Type B pancreatic cell (in vitro differentiated cells): Measurements from ENCODE around the gene THOC3. TPM values are rescaled to one million over a fixed set of nuclear protein-coding genes. Genes with fewer than 3 reads are reported as not detected.
"Not testable (repeated sequence)": the region's sequence is repeated elsewhere in the genome, so short reads cannot be mapped to it uniquely, and the experiment has no call there.

Experiments used
- DNase-seq: peaks from one replicate; pipeline ENCODE4 v3.0.0; 2021; ENCODE audit warnings: mixed read lengths; ENCODE audit not compliant: unreplicated experiment; ENCODE audit errors: extremely low spot score
- H3K27ac Mint-ChIP-seq: 2 replicates; pipeline ENCODE4 v1.8.0; 2021; ENCODE audit warnings: mild to moderate bottlenecking, mixed read lengths
- H3K27me3 Mint-ChIP-seq: 2 replicates; pipeline ENCODE4 v1.8.0; 2021; ENCODE audit warnings: mixed read lengths
- H3K36me3 Mint-ChIP-seq: 2 replicates; pipeline ENCODE4 v1.8.0; 2021; ENCODE audit warnings: mixed read lengths
- H3K4me1 Mint-ChIP-seq: one replicate; pipeline ENCODE4 v1.8.0; 2021; ENCODE audit warnings: mixed read lengths; ENCODE audit not compliant: unreplicated experiment
- H3K4me3 Mint-ChIP-seq: 2 replicates; pipeline ENCODE4 v1.8.0; 2021; ENCODE audit warnings: mild to moderate bottlenecking, mixed read lengths
- H3K9me3 Mint-ChIP-seq: 2 replicates; pipeline ENCODE4 v1.8.0; 2021; ENCODE audit warnings: mixed read lengths
- CTCF ChIP-seq: fragments of 200-600 bp; sonication (generic); conservative IDR thresholded peaks from 2 replicates; pipeline ENCODE4 v1.5.0; 2021; ENCODE audit warnings: antibody characterized with exemption, mild to moderate bottlenecking
- total RNA-seq: library from RNA; stranded (reverse); gene quantifications from 2 replicates; pipeline ENCODE4 v1.2.1, GENCODE V29; 2021; ENCODE audit warnings: low replicate concordance

Gene THOC3
- total RNA-seq, 1 donor from 2014 or later = 77.0 TPM

GRCh38 chr5:175922192-175922885, 45.8 kb downstream of the THOC3 start:
- DNase-seq = no peak
- no peaks in the 10 kb centered on the region for H3K27me3 Mint-ChIP-seq
- TF ChIP-seq CTCF = no peak
- no peak overlapping the region for H3K27ac Mint-ChIP-seq
- no peaks in the 10 kb centered on the region for H3K9me3 Mint-ChIP-seq
- no peak overlapping the region for H3K4me3 Mint-ChIP-seq
- no peaks in the 10 kb centered on the region for H3K36me3 Mint-ChIP-seq
- H3K4me1 Mint-ChIP-seq = no peaks in the 10 kb centered on the region

GRCh38 chr5:175921061-175921730, 46.9 kb downstream of the THOC3 start:
- Mint-ChIP-seq H3K9me3 (no peaks in the 10 kb centered on the region), H3K27ac (no peak overlapping the region), H3K4me3 (no peak overlapping the region), H3K4me1 (no peaks in the 10 kb centered on the region), H3K36me3 (no peaks in the 10 kb centered on the region), H3K27me3 (no peaks in the 10 kb centered on the region)
- TF ChIP-seq CTCF = no peak
- no peak for DNase-seq

GRCh38 chr5:175920231-175920811, 47.8 kb downstream of the THOC3 start:
- H3K4me3 Mint-ChIP-seq = no peak overlapping the region
- H3K27ac Mint-ChIP-seq = no peak overlapping the region
- H3K27me3 Mint-ChIP-seq = no peaks in the 10 kb centered on the region
- H3K4me1 Mint-ChIP-seq = no peaks in the 10 kb centered on the region
- no peaks in the 10 kb centered on the region for H3K9me3 Mint-ChIP-seq
- DNase-seq = no peak
- no peaks in the 10 kb centered on the region for H3K36me3 Mint-ChIP-seq
- TF ChIP-seq CTCF = no peak

- H3K27me3 Mint-ChIP-seq, H3K36me3 Mint-ChIP-seq, H3K4me3 Mint-ChIP-seq, H3K9me3 Mint-ChIP-seq, DNase-seq, H3K27ac Mint-ChIP-seq, H3K4me1 Mint-ChIP-seq: not testable (repeated sequence)
Observed at GRCh38 chr5:175915066-175916037, 52.8 kb downstream of the THOC3 start.

GRCh38 chr5:175913835-175914672, 54.1 kb downstream of the THOC3 start:
- H3K9me3 Mint-ChIP-seq, H3K4me1 Mint-ChIP-seq, H3K4me3 Mint-ChIP-seq, DNase-seq, H3K27ac Mint-ChIP-seq, H3K36me3 Mint-ChIP-seq, H3K27me3 Mint-ChIP-seq: not testable (repeated sequence)

- not testable (repeated sequence) for H3K9me3 Mint-ChIP-seq, H3K27ac Mint-ChIP-seq, H3K4me1 Mint-ChIP-seq, H3K4me3 Mint-ChIP-seq, DNase-seq, H3K36me3 Mint-ChIP-seq, H3K27me3 Mint-ChIP-seq
Observed at GRCh38 chr5:175910072-175910471, 58.0 kb downstream of the THOC3 start.

Other genes with a start within 250 kb of the THOC3 start
- gene CPLX2, start 96.7 kb downstream of the THOC3 start, total RNA-seq = 2.4 and 5.5 TPM in 2 replicates